Neural progenitor cell (in vitro differentiated cells): ENCODE data around the gene HOXD13. TPM values are rescaled to one million over a fixed set of nuclear protein-coding genes. Genes with fewer than 3 reads are reported as not detected.

ENCODE experiments used
- DNase-seq: peaks from one replicate; pipeline ENCODE4 v3.0.0-alpha.2; 2016; ENCODE audit warnings: low spot score
- H2AFZ ChIP-seq: fragments of 200-600 bp; sonication (generic); replicated peaks from 2 replicates; pipeline ENCODE4 v1.6.1; 2016; ENCODE audit warnings: antibody characterized with exemption
- H3F3A ChIP-seq: fragments of 200-600 bp; sonication (generic); 2 replicates; pipeline ENCODE4 v1.6.1; 2016; ENCODE audit warnings: antibody characterized with exemption, low read depth
- H3K27ac ChIP-seq: fragments of 200-600 bp; sonication (generic); 2 replicates; pipeline ENCODE4 v1.5.1; 2016; ENCODE audit warnings: mild to moderate bottlenecking
- H3K27me3 ChIP-seq: fragments of 200-600 bp; sonication (generic); 2 replicates; pipeline ENCODE4 v1.6.1; 2016; ENCODE audit warnings: mild to moderate bottlenecking, moderate library complexity
- H3K36me3 ChIP-seq: fragments of 200-600 bp; sonication (generic); 2 replicates; pipeline ENCODE4 v1.5.1; 2016
- H3K4me1 ChIP-seq: fragments of 200-600 bp; sonication (generic); 2 replicates; pipeline ENCODE4 v1.6.1; 2016; ENCODE audit warnings: mixed run types
- H3K4me2 ChIP-seq: fragments of 200-600 bp; sonication (generic); 2 replicates; pipeline ENCODE4 v1.6.1; 2016
- H3K4me3 ChIP-seq: fragments of 200-600 bp; sonication (generic); 2 replicates; pipeline ENCODE4 v1.5.1; 2016
- H3K79me2 ChIP-seq: fragments of 200-600 bp; sonication (generic); 2 replicates; pipeline ENCODE4 v1.6.1; 2016; ENCODE audit warnings: low read depth
- H3K9ac ChIP-seq: fragments of 200-600 bp; sonication (generic); 2 replicates; pipeline ENCODE4 v1.6.1; 2016
- H3K9me3 ChIP-seq: fragments of 200-600 bp; sonication (generic); 2 replicates; pipeline ENCODE4 v1.5.1; 2016; ENCODE audit warnings: low read depth
- H4K20me1 ChIP-seq: fragments of 200-600 bp; sonication (generic); 2 replicates; pipeline ENCODE4 v1.6.1; 2016; ENCODE audit warnings: low read depth
- H3K27ac Mint-ChIP-seq: 3 replicates; pipeline ENCODE4 v1.8.0; 2021; ENCODE audit warnings: mixed read lengths
- H3K27me3 Mint-ChIP-seq: 2 replicates; pipeline ENCODE4 v1.8.0; 2022; ENCODE audit warnings: low read depth, mild to moderate bottlenecking, inconsistent platforms, moderate library complexity, mixed read lengths; ENCODE audit not compliant: insufficient read depth
- H3K36me3 Mint-ChIP-seq: 3 replicates; pipeline ENCODE4 v1.8.0; 2021; ENCODE audit warnings: mixed read lengths
- H3K4me1 Mint-ChIP-seq: 3 replicates; pipeline ENCODE4 v1.8.0; 2021; ENCODE audit warnings: mixed read lengths
- H3K4me3 Mint-ChIP-seq: 3 replicates; pipeline ENCODE4 v1.8.0; 2021; ENCODE audit warnings: mild to moderate bottlenecking, moderate library complexity, mixed read lengths
- H3K9me3 Mint-ChIP-seq: 3 replicates; pipeline ENCODE4 v1.8.0; 2020; ENCODE audit warnings: mixed read lengths
- EZH2 ChIP-seq: fragments of 200-600 bp; sonication (generic); IDR thresholded peaks from 2 replicates; pipeline ENCODE4 v1.6.1; 2017; ENCODE audit warnings: antibody characterized with exemption, mild to moderate bottlenecking, moderate library complexity
- EZH2phosphoT487 ChIP-seq: fragments of 200-600 bp; sonication (generic); IDR thresholded peaks from 2 replicates; pipeline ENCODE4 v1.6.1; 2017; ENCODE audit warnings: antibody characterized with exemption
- total RNA-seq: library from RNA; depleted of rRNA; stranded (reverse); fragments of >200 nt; gene quantifications from 2 replicates; pipeline ENCODE4 v1.2.3, GENCODE V29; 2015; ENCODE audit warnings: low replicate concordance
- TF ChIP-seq, protein P1 (sequence below): fragments of 200-600 bp; sonication (generic); IDR thresholded peaks from 2 replicates; pipeline ENCODE4 v1.5.1; 2017; ENCODE audit warnings: antibody characterized with exemption, mild to moderate bottlenecking

HOXD13 gene
- total RNA-seq, 1 donor from 2014 or later, result not detected

DNA sequence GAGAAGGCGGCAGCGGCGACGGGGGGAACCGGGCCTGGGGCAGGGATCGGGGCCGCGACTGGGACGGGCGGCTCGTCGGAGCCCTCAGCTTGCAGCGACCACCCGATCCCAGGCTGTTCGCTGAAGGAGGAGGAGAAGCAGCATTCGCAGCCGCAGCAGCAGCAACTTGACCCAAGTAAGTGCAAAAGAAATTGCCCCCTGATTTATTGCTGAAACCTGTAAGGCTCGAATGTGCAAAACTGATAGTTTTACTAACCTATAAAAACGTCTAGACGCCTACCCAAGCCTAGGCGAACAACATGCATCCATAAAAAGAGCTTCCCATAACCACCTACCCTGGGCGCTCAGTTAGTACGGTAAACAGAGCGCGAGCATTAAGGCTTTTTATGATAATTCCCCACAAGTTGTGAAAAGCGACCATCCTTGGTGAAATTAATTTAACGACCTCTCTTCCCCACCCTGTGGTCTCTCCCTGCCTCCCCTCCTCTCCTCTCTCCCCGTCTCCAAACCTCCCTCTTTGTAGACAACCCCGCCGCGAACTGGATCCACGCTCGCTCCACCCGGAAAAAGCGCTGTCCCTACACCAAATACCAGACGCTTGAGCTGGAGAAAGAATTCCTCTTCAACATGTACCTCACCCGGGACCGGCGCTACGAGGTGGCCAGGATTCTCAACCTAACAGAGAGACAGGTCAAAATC lies 31.0 kb downstream of the HOXD13 start:
- H3K27ac ChIP-seq, result no peak overlapping the region
- peak overlapping the region; percentile 79 for H3K4me2 ChIP-seq
- no peak overlapping the region for H3K9ac ChIP-seq
- Mint-ChIP-seq H3K36me3 (peaks cover 3% of the 10 kb centered on the region), H3K4me1 (peaks cover 11% of the 10 kb centered on the region), H3K27me3 (peaks cover 85% of the 10 kb centered on the region), H3K27ac (no peak overlapping the region), H3K4me3 (peak overlapping the region; percentile 38), H3K9me3 (peaks cover 7% of the 10 kb centered on the region)
- peaks cover 100% of the 10 kb centered on the region for H3K27me3 ChIP-seq
- no peak for TF ChIP-seq EZH2
- peak; percentile 87 for TF ChIP-seq EZH2phosphoT487
- TF ChIP-seq, protein P1, sequence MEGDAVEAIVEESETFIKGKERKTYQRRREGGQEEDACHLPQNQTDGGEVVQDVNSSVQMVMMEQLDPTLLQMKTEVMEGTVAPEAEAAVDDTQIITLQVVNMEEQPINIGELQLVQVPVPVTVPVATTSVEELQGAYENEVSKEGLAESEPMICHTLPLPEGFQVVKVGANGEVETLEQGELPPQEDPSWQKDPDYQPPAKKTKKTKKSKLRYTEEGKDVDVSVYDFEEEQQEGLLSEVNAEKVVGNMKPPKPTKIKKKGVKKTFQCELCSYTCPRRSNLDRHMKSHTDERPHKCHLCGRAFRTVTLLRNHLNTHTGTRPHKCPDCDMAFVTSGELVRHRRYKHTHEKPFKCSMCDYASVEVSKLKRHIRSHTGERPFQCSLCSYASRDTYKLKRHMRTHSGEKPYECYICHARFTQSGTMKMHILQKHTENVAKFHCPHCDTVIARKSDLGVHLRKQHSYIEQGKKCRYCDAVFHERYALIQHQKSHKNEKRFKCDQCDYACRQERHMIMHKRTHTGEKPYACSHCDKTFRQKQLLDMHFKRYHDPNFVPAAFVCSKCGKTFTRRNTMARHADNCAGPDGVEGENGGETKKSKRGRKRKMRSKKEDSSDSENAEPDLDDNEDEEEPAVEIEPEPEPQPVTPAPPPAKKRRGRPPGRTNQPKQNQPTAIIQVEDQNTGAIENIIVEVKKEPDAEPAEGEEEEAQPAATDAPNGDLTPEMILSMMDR, result no peak
- H3K9me3 ChIP-seq, result no peaks in the 10 kb centered on the region
- peak overlapping the region; percentile 68 for H2AFZ ChIP-seq
- no peaks in the 10 kb centered on the region for H3K36me3 ChIP-seq
- peaks cover 3% of the 10 kb centered on the region for H3F3A ChIP-seq
- peaks cover 88% of the 10 kb centered on the region for H4K20me1 ChIP-seq
- DNase-seq, result no peak
- no peaks in the 10 kb centered on the region for H3K79me2 ChIP-seq
- H3K4me1 ChIP-seq, result no peaks in the 10 kb centered on the region
- peak overlapping the region; percentile 42 for H3K4me3 ChIP-seq

DNA sequence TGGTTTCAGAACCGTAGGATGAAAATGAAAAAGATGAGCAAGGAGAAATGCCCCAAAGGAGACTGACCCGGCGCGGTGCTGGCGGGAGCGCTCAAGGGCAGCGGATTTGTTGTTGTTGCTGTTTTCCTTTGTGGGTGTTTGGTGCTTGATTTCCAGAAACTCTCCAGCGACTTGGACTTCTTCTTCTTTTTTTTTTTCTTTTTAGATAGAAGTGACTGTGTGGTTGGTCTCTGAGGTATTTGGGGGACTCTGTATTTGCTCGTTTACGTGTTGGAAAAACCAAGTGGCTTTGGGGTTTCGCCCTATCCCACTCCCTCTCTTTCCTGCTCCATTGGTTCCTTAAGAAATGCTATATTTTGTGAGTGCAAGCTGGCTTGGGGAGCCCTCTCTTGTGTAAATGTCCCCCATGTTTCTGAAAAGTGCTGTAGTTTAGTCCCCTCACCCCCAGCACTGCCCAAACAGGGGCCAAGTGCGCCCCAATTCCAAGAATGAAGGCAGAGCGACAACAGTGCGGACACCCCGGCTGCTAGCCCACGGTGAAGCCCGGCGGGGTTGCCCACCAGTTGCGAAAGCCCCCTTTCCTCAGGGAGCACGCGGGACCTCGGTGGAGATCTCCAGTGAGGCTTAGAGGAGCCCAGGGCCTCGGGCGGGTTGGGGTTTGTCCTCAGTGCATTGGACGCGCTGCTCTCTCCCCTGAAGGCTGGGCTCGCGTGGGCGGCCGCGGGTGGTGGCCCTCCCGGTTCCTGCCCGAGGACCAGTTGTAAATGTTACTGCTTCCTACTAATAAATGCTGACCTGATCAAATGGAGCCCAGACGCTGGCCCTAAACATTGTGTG lies 31.8 kb downstream of the HOXD13 start:
- peaks cover 5% of the 10 kb centered on the region for H3K9me3 Mint-ChIP-seq
- TF ChIP-seq EZH2phosphoT487, result peak; percentile 45
- TF ChIP-seq, protein P1, result no peak
- peak; percentile 87 for TF ChIP-seq EZH2
- peaks cover 17% of the 10 kb centered on the region for H3K4me1 Mint-ChIP-seq
- H3K36me3 Mint-ChIP-seq, result no peaks in the 10 kb centered on the region
- no peaks in the 10 kb centered on the region for H3K79me2 ChIP-seq
- no peaks in the 10 kb centered on the region for H3K9me3 ChIP-seq
- no peaks in the 10 kb centered on the region for H3K4me1 ChIP-seq
- H3K9ac ChIP-seq, result no peak overlapping the region
- peaks cover 100% of the 10 kb centered on the region for H3K27me3 ChIP-seq
- no peak for DNase-seq
- peaks cover 85% of the 10 kb centered on the region for H3K27me3 Mint-ChIP-seq
- H4K20me1 ChIP-seq, result peaks cover 92% of the 10 kb centered on the region
- no peaks in the 10 kb centered on the region for H3K36me3 ChIP-seq
- no peak overlapping the region for H3K4me3 ChIP-seq
- H3F3A ChIP-seq, result peaks cover 3% of the 10 kb centered on the region
- H3K27ac Mint-ChIP-seq, result no peak overlapping the region
- peak overlapping the region; percentile 38 for H3K4me3 Mint-ChIP-seq
- no peak overlapping the region for H3K4me2 ChIP-seq
- no peak overlapping the region for H2AFZ ChIP-seq
- no peak overlapping the region for H3K27ac ChIP-seq

DNA sequence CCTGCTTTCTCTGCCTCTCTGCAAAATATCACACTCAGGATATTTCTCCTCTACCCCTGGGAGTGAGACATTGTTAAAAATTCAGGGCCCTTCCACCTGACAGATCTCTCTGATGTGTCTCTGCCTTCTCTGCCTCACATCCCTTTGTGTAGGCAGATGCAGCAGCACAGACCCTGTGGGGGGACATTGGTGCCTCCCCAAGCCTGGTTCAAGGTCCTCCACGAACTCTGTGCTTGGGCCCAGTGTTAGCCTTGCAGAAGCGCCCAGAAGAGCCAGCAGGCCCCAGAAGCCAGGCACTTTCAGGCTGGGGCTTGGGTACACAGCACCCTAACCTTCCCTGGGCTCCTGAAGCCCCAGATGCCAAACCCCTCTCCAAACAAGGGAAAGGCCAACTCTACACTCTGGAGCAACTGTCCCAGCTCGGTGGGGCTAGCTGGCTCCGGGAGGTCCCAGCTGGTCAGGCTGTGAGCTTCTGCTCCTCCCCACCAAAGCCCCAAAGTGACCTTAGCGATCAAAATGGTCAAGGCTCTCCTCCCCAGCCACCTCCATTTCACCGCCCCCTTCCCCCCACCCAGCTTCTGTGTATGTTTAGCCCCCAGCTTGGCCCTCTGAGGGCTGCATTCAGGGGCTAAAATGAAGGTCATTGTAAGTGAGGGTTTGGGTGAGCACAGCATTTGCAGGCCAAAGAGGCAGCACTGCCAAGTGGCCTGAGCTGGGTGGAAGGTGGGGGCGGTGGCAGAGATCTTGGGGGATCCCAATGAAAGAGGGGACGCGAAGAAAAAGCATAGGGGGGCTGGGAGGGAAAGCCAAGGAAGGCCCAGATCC lies 32.6 kb downstream of the HOXD13 start:
- no peak overlapping the region for H3K4me3 Mint-ChIP-seq
- peaks cover 90% of the 10 kb centered on the region for H4K20me1 ChIP-seq

More for the DNA sequence above, 32.6 kb downstream of the HOXD13 start:
- DNase-seq, result no peak
- Histone ChIP-seq H3K4me1 (no peaks in the 10 kb centered on the region), H3K4me3 (no peak overlapping the region), H3K27ac (no peak overlapping the region), H3K9ac (no peak overlapping the region), H3K9me3 (no peaks in the 10 kb centered on the region), H3K36me3 (no peaks in the 10 kb centered on the region), H2AFZ (no peak overlapping the region), H3K27me3 (peaks cover 100% of the 10 kb centered on the region), H3F3A (peaks cover 3% of the 10 kb centered on the region), H3K79me2 (no peaks in the 10 kb centered on the region), H3K4me2 (no peak overlapping the region)
- no peaks in the 10 kb centered on the region for H3K36me3 Mint-ChIP-seq
- TF ChIP-seq EZH2phosphoT487, result peak; percentile 21
- TF ChIP-seq, protein P1, result no peak
- TF ChIP-seq EZH2, result no peak
- peaks cover 5% of the 10 kb centered on the region for H3K9me3 Mint-ChIP-seq
- peaks cover 81% of the 10 kb centered on the region for H3K27me3 Mint-ChIP-seq
- H3K27ac Mint-ChIP-seq, result no peak overlapping the region
- H3K4me1 Mint-ChIP-seq, result peaks cover 17% of the 10 kb centered on the region
